Endothelial cell of umbilical vein (primary cell): ENCODE measurements around the gene MYL11. TPM values are rescaled to one million over a fixed set of nuclear protein-coding genes. Genes with fewer than 3 reads are reported as not detected.

Experiments
- BruUV-seq: library from RNA; stranded (reverse); fragments of 400-500 nt; replicated peaks from 2 replicates; lab custom pipeline; 2021; lab: Mats Ljungman, UMichigan
- CTCF ChIA-PET: fragments of 300-600, 350-600 bp; sonication (Branson Sonifier 250); formaldehyde crosslinking; loops from one replicate; lab custom pipeline; 2021; ENCODE audit warnings: antibody characterized with exemption, inconsistent platforms; lab: Charles Lee
- POLR2A ChIA-PET: fragments of 300-600, 350-600 bp; sonication (Branson Sonifier 250); formaldehyde crosslinking; loops from one replicate; lab custom pipeline; 2021; ENCODE audit warnings: antibody characterized with exemption, inconsistent platforms; lab: Charles Lee
- DNase-seq: peaks from one replicate; pipeline ENCODE4 v3.0.0-alpha.2; 2011; ENCODE audit warnings: low read depth, low spot score
- FAIRE-seq: peaks from 2 replicates; lab custom pipeline; 2011; peaks lifted over from hg19 to GRCh38; lab: Jason Lieb, UNC
- H2AFZ ChIP-seq: 2 replicates; pipeline ENCODE4 v1.6.0; 2012; ENCODE audit warnings: low read depth, low read length, control low read depth, inconsistent platforms
- H3K27ac ChIP-seq: 2 replicates; pipeline ENCODE4 v1.5.1; 2011; ENCODE audit warnings: low read depth, mild to moderate bottlenecking, control low read depth, low read length, moderate library complexity; ENCODE audit not compliant: insufficient read depth
- H3K27me3 ChIP-seq, 2 experiments: 2 replicates each; pipeline versions ENCODE4 v1.6.0 to v1.6.1; 2011; ENCODE audit warnings: low read length in 2 of 2, mixed read lengths in 1 of 2; ENCODE audit not compliant: control insufficient read depth in 2 of 2, insufficient read depth in 2 of 2
- H3K36me3 ChIP-seq, 2 experiments: 2 replicates in 1 of 2; 3 replicates in 1 of 2; pipeline ENCODE4 v1.5.1; 2011; ENCODE audit warnings: low read length in 2 of 2, mild to moderate bottlenecking in 1 of 2, moderate library complexity in 1 of 2; ENCODE audit not compliant: control insufficient read depth in 2 of 2, insufficient read depth in 2 of 2; ENCODE audit errors: extremely low read depth in 1 of 2
- H3K4me1 ChIP-seq: 3 replicates; pipeline ENCODE4 v1.5.1; 2011; ENCODE audit warnings: mild to moderate bottlenecking, low read length; ENCODE audit not compliant: control insufficient read depth, insufficient read depth; ENCODE audit errors: extremely low read depth
- H3K4me2 ChIP-seq: 2 replicates; pipeline ENCODE4 v1.6.1; 2011; ENCODE audit warnings: low read length, control low read depth, mixed read lengths; ENCODE audit not compliant: insufficient read depth
- H3K4me3 ChIP-seq, 3 experiments: fragments of 200-600 bp in 1 of 3; sonication (generic), shearing (Covaris generic) in 1 of 3; replicated peaks in 1 of 3; 2 replicates each; pipeline ENCODE4 v1.5.1; 2011 to 2016; ENCODE audit warnings: control low read depth in 3 of 3, low read length in 3 of 3, mild to moderate bottlenecking in 2 of 3, inconsistent platforms in 1 of 3, low read depth in 1 of 3, moderate library complexity in 1 of 3; ENCODE audit not compliant: insufficient read depth in 1 of 3
- H3K79me2 ChIP-seq: 2 replicates; pipeline ENCODE4 v1.6.0; 2012; ENCODE audit warnings: low read length, inconsistent platforms; ENCODE audit not compliant: control insufficient read depth, insufficient read depth
- H3K9ac ChIP-seq: replicated peaks from 2 replicates; pipeline ENCODE3; 2011; ENCODE audit warnings: low read length, control low read depth; ENCODE audit not compliant: insufficient read depth; ENCODE audit errors: extremely low read depth
- H3K9me1 ChIP-seq: replicated peaks from 3 replicates; pipeline ENCODE4 v1.6.0; 2011; ENCODE audit warnings: mild to moderate bottlenecking, low read length; ENCODE audit not compliant: control insufficient read depth, insufficient read depth; ENCODE audit errors: extremely low read depth
- H3K9me3 ChIP-seq: replicated peaks from 2 replicates; pipeline ENCODE4 v1.5.1; 2012; ENCODE audit warnings: low read length, inconsistent platforms; ENCODE audit not compliant: control insufficient read depth, insufficient read depth
- H4K20me1 ChIP-seq: replicated peaks from 2 replicates; pipeline ENCODE3; 2011; ENCODE audit warnings: mild to moderate bottlenecking, low read length; ENCODE audit not compliant: control insufficient read depth, insufficient read depth; ENCODE audit errors: extremely low read depth
- CTCF ChIP-seq, 2 donors: IDR thresholded peaks; 1 replicate in 1 of 2; 2 replicates in 1 of 2; pipeline ENCODE4 v1.5.1; 2011; ENCODE audit warnings: low read length in 2 of 2, mild to moderate bottlenecking in 2 of 2, moderate library complexity in 2 of 2, control low read depth in 1 of 2, inconsistent platforms in 1 of 2, low read depth in 1 of 2; ENCODE audit not compliant: insufficient read depth in 1 of 2; ENCODE audit errors: extremely low read depth in 1 of 2
- EZH2 ChIP-seq: IDR thresholded peaks from 2 replicates; pipeline ENCODE4 v1.6.1; 2012; ENCODE audit warnings: borderline replicate concordance, low read depth, mild to moderate bottlenecking, moderate library complexity, low read length, inconsistent platforms; ENCODE audit not compliant: severe bottlenecking
- FOS ChIP-seq: IDR thresholded peaks from 2 replicates; pipeline ENCODE4 v1.6.1; 2011; ENCODE audit warnings: mild to moderate bottlenecking, low read length, moderate library complexity, borderline replicate concordance; ENCODE audit not compliant: insufficient read depth
- GATA2 ChIP-seq: IDR thresholded peaks from 2 replicates; pipeline ENCODE4 v1.7.0; 2011; ENCODE audit warnings: low read depth, mild to moderate bottlenecking, moderate library complexity, mixed read lengths, low read length; ENCODE audit not compliant: insufficient read length, insufficient read depth
- JUN ChIP-seq: IDR thresholded peaks from 2 replicates; pipeline ENCODE4 v1.6.1; 2011; ENCODE audit warnings: borderline replicate concordance, low read depth; ENCODE audit not compliant: insufficient read length, insufficient read depth
- MYC ChIP-seq: IDR thresholded peaks from one replicate; pipeline ENCODE4 v1.6.1; 2011; ENCODE audit warnings: mild to moderate bottlenecking, low read depth, low read length
- POLR2A ChIP-seq: IDR thresholded peaks from 2 replicates; pipeline ENCODE4 v1.6.1; 2012; ENCODE audit warnings: low read depth, mild to moderate bottlenecking, control low read depth, low read length
- POLR2AphosphoS5 ChIP-seq: IDR thresholded peaks from 2 replicates; pipeline ENCODE4 v1.6.1; 2012; ENCODE audit warnings: low read depth, mild to moderate bottlenecking, control low read depth, low read length, moderate library complexity; ENCODE audit not compliant: insufficient read depth
- dilution Hi-C: fragments of 300-500 bp; cut with MboI; formaldehyde crosslinking; loops from one replicate; pipeline ENCODE4 v1.15.0; 2019; ENCODE audit warnings: low sequenced_read_pairs; ENCODE audit not compliant: extremely low pct_ligation_motif_present
- intact Hi-C: fragments of 100-400 bp; cut with micrococcal nuclease; formaldehyde crosslinking; loops from one replicate; pipeline ENCODE4 v1.10.0; 2022
- polyA plus RNA-seq, 4 experiments: library from polyadenylated mRNA; depleted of rRNA in 3 of 4; stranded (reverse) in 3 of 4; unstranded in 1 of 4; fragments of >200 nt; gene quantifications; 2 replicates each; pipeline versions ENCODE4 v1.2.1 to v1.2.3, GENCODE V29; 2011 to 2012; ENCODE audit warnings: missing spikeins in 1 of 4
- total RNA-seq: library from RNA; stranded (reverse); gene quantifications from 2 replicates; pipeline ENCODE4 v1.2.3, GENCODE V29; 2021
- TF ChIP-seq, protein P1 (sequence below): IDR thresholded peaks from 2 replicates; pipeline ENCODE4 v1.6.1; 2011; ENCODE audit not compliant: insufficient read depth, insufficient read length

MYL11 gene
- total and polyA plus RNA-seq, 2 donors (not counting 3 experiments of a cell fraction or from before 2014, with no cell fraction given): 1.3 TPM; not detected in 1

GRCh38 chr16:30381291-30382041, 6.9 kb downstream of the MYL11 start:
- POLR2A ChIA-PET: no interaction called here
- H3K9ac ChIP-seq: no peak overlapping the region
- no peaks in the 10 kb centered on the region for H3K36me3 ChIP-seq
- H3K4me3 ChIP-seq: no peak overlapping the region
- dilution Hi-C loops: no loop called here
- no peak for FAIRE-seq
- intact Hi-C loops: no loop called here
- H2AFZ ChIP-seq: no peak overlapping the region
- H3K9me1 ChIP-seq: no peaks in the 10 kb centered on the region
- no peaks in the 10 kb centered on the region for H4K20me1 ChIP-seq
- CTCF ChIA-PET: interaction anchor here (1.3 kb wide), 1 partner anchor 14 kb away, joined by 3 read pairs; no protein-coding TSS in a partner anchor
- TF ChIP-seq POLR2AphosphoS5 (no peak), FOS (no peak), MYC (no peak), CTCF (IDR thresholded peaks at IDR 0.05; ENCODE audit: extremely low read depth in 1 of 2, insufficient read depth in 1 of 2, low read depth in 1 of 2, low read length in 2 of 2) (no peak), JUN (no peak), POLR2A (no peak), EZH2 (no peak), GATA2 (no peak)
- TF ChIP-seq, protein P1, sequence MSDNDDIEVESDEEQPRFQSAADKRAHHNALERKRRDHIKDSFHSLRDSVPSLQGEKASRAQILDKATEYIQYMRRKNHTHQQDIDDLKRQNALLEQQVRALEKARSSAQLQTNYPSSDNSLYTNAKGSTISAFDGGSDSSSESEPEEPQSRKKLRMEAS: no peak
- H3K27me3 ChIP-seq: no peaks in the 10 kb centered on the region
- no peaks in the 10 kb centered on the region for H3K9me3 ChIP-seq
- DNase-seq: no peak
- no peak overlapping the region for H3K27ac ChIP-seq
- BruUV-seq: no TSS peak
- H3K79me2 ChIP-seq: no peaks in the 10 kb centered on the region
- H3K4me2 ChIP-seq: no peak overlapping the region
- H3K4me1 ChIP-seq: peaks cover 12% of the 10 kb centered on the region
